ENCODE data around the gene CCL22.

Gene CCL22, protein sequence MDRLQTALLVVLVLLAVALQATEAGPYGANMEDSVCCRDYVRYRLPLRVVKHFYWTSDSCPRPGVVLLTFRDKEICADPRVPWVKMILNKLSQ

DNA sequence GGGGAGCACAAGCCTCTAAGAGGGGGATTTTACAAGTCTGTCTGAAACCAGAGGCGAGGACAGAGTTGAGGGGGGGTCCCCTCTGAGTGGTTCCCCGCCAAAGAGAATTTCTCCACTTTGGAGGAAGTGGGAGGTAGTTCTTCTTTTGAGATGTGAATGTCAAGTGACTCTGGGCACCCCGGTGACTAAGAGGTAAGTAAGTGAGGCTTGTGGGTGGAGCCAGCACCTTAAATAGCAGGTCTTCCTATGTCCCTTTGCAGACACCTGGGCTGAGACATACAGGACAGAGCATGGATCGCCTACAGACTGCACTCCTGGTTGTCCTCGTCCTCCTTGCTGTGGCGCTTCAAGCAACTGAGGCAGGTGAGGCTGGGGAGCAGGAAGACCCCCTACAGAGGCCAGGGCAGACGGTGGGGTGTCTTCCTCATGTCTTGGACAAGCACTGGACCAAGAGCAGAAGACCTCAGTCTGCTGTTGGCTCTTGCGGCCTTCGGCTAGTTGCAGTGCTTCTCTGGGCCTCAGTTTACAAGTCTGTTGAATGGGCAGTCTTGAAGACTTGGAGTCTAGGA, at the start of gene CCL22:
CCL22 (plus strand) TSS at position 257 of the 569 bp plus-strand sequence; CDS start at position 291, 34 bp downstream.
- no peak within 1 kb of the TSS for H3K4me3 Mint-ChIP-seq
- H3K36me3 Mint-ChIP-seq (ENCODE audit: low read depth) = no peaks in the 10 kb centered on the region
- no peaks in the 10 kb centered on the region for H3K9me3 Mint-ChIP-seq
- no peak within 1 kb of the TSS for H3K27ac Mint-ChIP-seq
- peaks cover 16% of the 10 kb centered on the region for H3K27me3 Mint-ChIP-seq (ENCODE audit: low read depth)
- no peaks in the 10 kb centered on the region for H3K4me1 Mint-ChIP-seq
- TF ChIP-seq, protein P1, sequence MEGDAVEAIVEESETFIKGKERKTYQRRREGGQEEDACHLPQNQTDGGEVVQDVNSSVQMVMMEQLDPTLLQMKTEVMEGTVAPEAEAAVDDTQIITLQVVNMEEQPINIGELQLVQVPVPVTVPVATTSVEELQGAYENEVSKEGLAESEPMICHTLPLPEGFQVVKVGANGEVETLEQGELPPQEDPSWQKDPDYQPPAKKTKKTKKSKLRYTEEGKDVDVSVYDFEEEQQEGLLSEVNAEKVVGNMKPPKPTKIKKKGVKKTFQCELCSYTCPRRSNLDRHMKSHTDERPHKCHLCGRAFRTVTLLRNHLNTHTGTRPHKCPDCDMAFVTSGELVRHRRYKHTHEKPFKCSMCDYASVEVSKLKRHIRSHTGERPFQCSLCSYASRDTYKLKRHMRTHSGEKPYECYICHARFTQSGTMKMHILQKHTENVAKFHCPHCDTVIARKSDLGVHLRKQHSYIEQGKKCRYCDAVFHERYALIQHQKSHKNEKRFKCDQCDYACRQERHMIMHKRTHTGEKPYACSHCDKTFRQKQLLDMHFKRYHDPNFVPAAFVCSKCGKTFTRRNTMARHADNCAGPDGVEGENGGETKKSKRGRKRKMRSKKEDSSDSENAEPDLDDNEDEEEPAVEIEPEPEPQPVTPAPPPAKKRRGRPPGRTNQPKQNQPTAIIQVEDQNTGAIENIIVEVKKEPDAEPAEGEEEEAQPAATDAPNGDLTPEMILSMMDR (IDR thresholded peaks at IDR 0.05; ENCODE audit: unreplicated experiment in 3 of 3) = no peak

DNA sequence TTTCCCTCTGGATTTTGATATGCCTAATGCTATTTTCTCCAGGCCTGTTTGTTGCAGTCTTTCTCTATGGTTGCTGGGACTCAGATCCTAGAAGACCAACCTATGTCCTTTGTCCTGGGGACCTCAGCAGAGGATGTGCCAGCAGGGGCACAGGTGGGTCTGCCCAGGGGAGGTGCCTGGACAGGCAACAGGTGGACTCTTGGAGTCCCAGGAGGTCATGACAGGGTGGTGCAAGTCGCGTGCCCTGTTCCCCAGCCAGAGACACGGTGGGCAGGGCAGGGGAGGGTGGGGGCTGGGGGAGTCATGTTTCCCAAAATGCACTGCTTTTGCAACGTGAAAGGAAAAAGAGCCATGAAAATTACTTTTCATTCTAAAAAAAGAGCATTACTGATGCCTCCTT, 47.8 kb upstream of the CCL22 start:
- Mint-ChIP-seq H3K36me3 (ENCODE audit: low read depth) (no peaks in the 10 kb centered on the region), H3K4me1 (peaks cover 6% of the 10 kb centered on the region), H3K4me3 (no peak overlapping the region), H3K27ac (no peak overlapping the region), H3K9me3 (no peaks in the 10 kb centered on the region), H3K27me3 (ENCODE audit: low read depth) (no peaks in the 10 kb centered on the region)
- TF ChIP-seq, protein P1 (IDR thresholded peaks at IDR 0.05; ENCODE audit: unreplicated experiment in 3 of 3) = no peak

DNA sequence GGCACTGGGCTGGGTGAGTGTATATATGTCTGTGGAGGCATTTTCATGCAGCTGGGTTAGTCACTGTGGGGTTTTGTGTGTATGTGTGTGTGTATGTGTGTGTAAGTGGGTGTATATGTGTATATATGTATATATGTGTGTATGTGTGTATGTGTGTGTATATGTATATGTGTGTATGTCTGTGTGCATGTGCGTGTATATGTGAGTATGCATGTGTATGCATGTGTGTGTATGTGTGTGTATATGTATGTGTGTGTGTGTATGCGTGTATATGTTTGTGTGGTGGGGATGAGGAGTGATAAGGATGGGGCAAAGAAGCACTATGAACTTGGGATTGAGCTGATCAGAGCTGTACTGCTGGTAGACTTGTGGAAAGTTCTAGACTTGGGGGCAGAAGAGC, 45.1 kb upstream of the CCL22 start:
- no peaks in the 10 kb centered on the region for H3K9me3 Mint-ChIP-seq
- H3K27ac Mint-ChIP-seq = peak overlapping the region in 1 of 3 experiments; percentile 4
- TF ChIP-seq, protein P1 (IDR thresholded peaks at IDR 0.05; ENCODE audit: unreplicated experiment in 3 of 3) = no peak
- H3K27me3 Mint-ChIP-seq (ENCODE audit: low read depth) = no peaks in the 10 kb centered on the region
- H3K4me1 Mint-ChIP-seq = peaks cover 16% of the 10 kb centered on the region
- no peak overlapping the region for H3K4me3 Mint-ChIP-seq
- H3K36me3 Mint-ChIP-seq (ENCODE audit: low read depth) = no peaks in the 10 kb centered on the region

DNA sequence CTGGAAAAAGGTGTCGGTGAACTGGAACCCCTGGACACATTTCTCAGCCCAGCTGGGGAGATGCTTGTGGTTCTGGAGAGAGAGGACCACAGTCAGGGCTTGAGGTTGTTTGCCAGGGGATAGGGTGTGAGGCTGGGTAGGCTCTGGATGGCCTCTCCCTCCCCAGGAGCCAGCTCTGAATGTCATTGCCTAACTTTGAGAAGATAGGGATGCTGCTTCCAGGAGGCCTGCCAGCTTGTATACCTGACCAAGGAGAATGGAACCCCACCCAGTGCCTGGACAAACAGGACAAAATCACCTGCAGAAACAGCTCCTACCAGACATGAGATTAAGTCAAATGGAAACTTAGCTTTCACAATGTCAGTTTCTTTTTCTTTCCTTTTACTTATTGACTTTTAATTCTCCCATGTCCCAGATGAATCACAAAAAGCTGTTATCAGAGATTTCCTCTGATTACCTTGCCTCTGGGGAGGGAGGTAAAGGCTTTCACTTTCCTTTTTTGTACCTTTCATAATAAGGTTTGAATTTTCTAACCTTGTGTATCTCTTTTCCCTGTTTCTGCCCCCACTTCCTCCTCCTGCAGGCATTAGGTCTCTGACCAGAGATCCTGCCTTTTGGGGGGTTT, 44.3 kb upstream of the CCL22 start:
- no peaks in the 10 kb centered on the region for H3K36me3 Mint-ChIP-seq (ENCODE audit: low read depth)
- no peaks in the 10 kb centered on the region for H3K9me3 Mint-ChIP-seq
- H3K4me3 Mint-ChIP-seq = no peak overlapping the region
- TF ChIP-seq, protein P1 (IDR thresholded peaks at IDR 0.05; ENCODE audit: unreplicated experiment in 3 of 3) = no peak
- H3K4me1 Mint-ChIP-seq = peaks cover 16% of the 10 kb centered on the region
- no peaks in the 10 kb centered on the region for H3K27me3 Mint-ChIP-seq (ENCODE audit: low read depth)
- peak overlapping the region; percentile 59 to 73 (median 61) for H3K27ac Mint-ChIP-seq

DNA sequence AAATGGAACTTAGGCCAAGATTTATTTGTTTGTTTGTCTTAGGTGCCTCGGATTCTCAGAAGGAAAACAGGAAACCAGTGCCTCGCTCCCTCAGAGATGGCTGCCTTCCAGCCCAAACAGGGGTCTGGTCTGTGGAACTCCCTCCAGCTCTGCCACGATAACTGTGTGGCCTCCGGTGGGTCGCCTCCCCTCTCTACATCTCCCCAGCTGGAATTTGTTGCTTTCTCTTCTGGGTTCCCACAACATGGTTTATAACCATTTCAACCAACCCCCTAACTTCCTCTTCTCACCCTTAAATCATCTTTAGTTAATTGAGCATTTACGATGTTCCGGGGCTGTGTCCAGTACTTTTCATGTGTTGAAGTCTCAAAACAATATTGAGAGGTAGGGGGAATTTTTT, 43.2 kb upstream of the CCL22 start:
- Mint-ChIP-seq H3K9me3 (no peaks in the 10 kb centered on the region), H3K36me3 (ENCODE audit: low read depth) (no peaks in the 10 kb centered on the region), H3K27me3 (ENCODE audit: low read depth) (no peaks in the 10 kb centered on the region), H3K4me1 (peaks cover 16% of the 10 kb centered on the region), H3K4me3 (no peak overlapping the region), H3K27ac (peak overlapping the region; percentile 59 to 73 (median 61))
- TF ChIP-seq, protein P1 (IDR thresholded peaks at IDR 0.05; ENCODE audit: unreplicated experiment in 3 of 3) = no peak
